LNCaP clone FGC (cell line): ENCODE data around the gene HAUS3.

ENCODE experiments used
- DNase-seq: peaks from one replicate; pipeline ENCODE4 v3.0.0-alpha.2; 2011; ENCODE audit warnings: low read depth
- H3K4me3 ChIP-seq: 2 replicates; pipeline ENCODE4 v1.5.1; 2011; ENCODE audit warnings: mild to moderate bottlenecking, low read depth, low read length, control low read depth
- CTCF ChIP-seq: IDR thresholded peaks from 2 replicates; pipeline ENCODE4 v1.5.1; 2012; ENCODE audit warnings: mild to moderate bottlenecking; ENCODE audit not compliant: control insufficient read depth, insufficient read depth; ENCODE audit errors: extremely low read depth

HAUS3 gene

GRCh38 chr4:2179717-2180116, 62.2 kb downstream of the HAUS3 start:
- no peak for DNase-seq
- no peak overlapping the region for H3K4me3 ChIP-seq
- no peak for TF ChIP-seq CTCF

GRCh38 chr4:2178986-2179385, 62.9 kb downstream of the HAUS3 start:
- no peak overlapping the region for H3K4me3 ChIP-seq
- no peak for TF ChIP-seq CTCF
- DNase-seq = no peak
